Stomach (tissue), 9 donors: ENCODE measurements around the gene TNNC1. TPM values are rescaled to one million over a fixed set of nuclear protein-coding genes. Genes with fewer than 3 reads are reported as not detected.
A peak's percentile ranks its signal among the peaks of the same experiment; 100 is the strongest.

ENCODE experiments used
- DNase-seq, 2 donors: peaks; one replicate each; pipeline versions ENCODE4 v3.0.0 to v3.0.0-alpha.2; 2013 to 2019
- H3K27ac ChIP-seq, 5 donors: fragments of 200-600 bp in 4 of 5; sonication (generic) in 4 of 5; one replicate each; pipeline ENCODE4 v1.5.1; 2013 to 2019; ENCODE audit warnings: mild to moderate bottlenecking in 1 of 5, moderate library complexity in 1 of 5
- H3K27me3 ChIP-seq, 3 donors: fragments of 200-600 bp; sonication (generic); one replicate each; pipeline ENCODE4 v1.5.1; 2017 to 2019; ENCODE audit warnings: mixed run types in 1 of 3
- H3K36me3 ChIP-seq, 4 donors: fragments of 200-600 bp; sonication (generic); 1 replicate in 3 of 4; 2 replicates in 1 of 4; pipeline ENCODE4 v1.5.1; 2016 to 2019
- H3K4me1 ChIP-seq, 4 donors: fragments of 200-600 bp; sonication (generic); one replicate each; pipeline ENCODE4 v1.5.1; 2016 to 2019
- H3K4me3 ChIP-seq, 4 donors: fragments of 200-600 bp; sonication (generic) in 3 of 4; one replicate each; pipeline ENCODE4 v1.5.1; 2016 to 2019; ENCODE audit warnings: mild to moderate bottlenecking in 1 of 4
- H3K9me3 ChIP-seq, 4 donors: fragments of 200-600 bp; sonication (generic); one replicate each; pipeline ENCODE4 v1.5.1; 2016 to 2019
- EP300 ChIP-seq: sonication (generic); formaldehyde crosslinking; IDR thresholded peaks from one replicate; pipeline ENCODE4 v1.6.1; 2017; ENCODE audit warnings: antibody characterized with exemption
- POLR2A ChIP-seq, 4 donors: fragments of 450-650 bp; IDR thresholded peaks; one replicate each; pipeline ENCODE4 v1.6.1; 2016; ENCODE audit warnings: antibody characterized with exemption in 4 of 4, control low read depth in 2 of 4, mild to moderate bottlenecking in 1 of 4, moderate library complexity in 1 of 4
- POLR2AphosphoS5 ChIP-seq, 3 donors: sonication (generic); formaldehyde crosslinking; IDR thresholded peaks; one replicate each; pipeline ENCODE4 v1.6.1; 2016; ENCODE audit warnings: antibody characterized with exemption in 3 of 3
- WGBS, 5 donors: extraction: QIAGEN DNeasy Blood & Tissue Kit in 3 of 5; methylation state at CpG; one replicate each; pipeline versions ENCODE4 v1.1.5 to v1.1.7; 2013 to 2018; 5-methylcytosine and 5-hydroxymethylcytosine counted together
- intact Hi-C: fragments of 100-400 bp; cut with DNase I; formaldehyde crosslinking; loops from one replicate; pipeline ENCODE4 v1.15.1; 2023; ENCODE audit warnings: low total_unique reads
- polyA plus RNA-seq, 3 donors: library from polyadenylated mRNA; stranded (reverse); fragments of 200-250 nt; gene quantifications; one replicate each; pipeline ENCODE4 v1.2.3, GENCODE V29; 2013
- total RNA-seq, 5 donors: library from RNA; depleted of rRNA; stranded (reverse); fragments of >200 nt; gene quantifications; one replicate each; pipeline versions ENCODE4 v1.1.0 to v1.2.3, GENCODE V29; 2014 to 2016
- TF ChIP-seq, protein P1 (sequence below), 7 experiments: fragments of 450-650 bp in 4 of 7; fragments of 200-600 bp in 3 of 7; sonication (generic) in 3 of 7; IDR thresholded peaks; one replicate each; pipeline ENCODE4 v1.5.1; 2016 to 2019; ENCODE audit warnings: antibody characterized with exemption in 7 of 7, control low read depth in 2 of 7, mild to moderate bottlenecking in 1 of 7
- donor health status: healthy with polysubstance abuse.
- donor health status: Bipolar disorder and iron deficiency.
- donor health status: healthy.

TNNC1 gene
- total and polyA plus RNA-seq, 8 donors: 3.1 to 41.1 (median 6.5) TPM; not detected in 3

GRCh38 chr3:52456800-52457183 lies 3.0 kb upstream of the TNNC1 start:
- 68 to 80% (median 75%) methylated on average over 5 of the region's 5 CpGs for WGBS, 5 donors
- intact Hi-C loops: no loop called here
- no peak for TF ChIP-seq POLR2AphosphoS5 (IDR thresholded peaks at IDR 0.05)
- no peak for TF ChIP-seq EP300
- Histone ChIP-seq H3K27me3 (no peaks in the 10 kb centered on the region), H3K27ac (peak overlapping the region; percentile 81 to 94 (median 90)), H3K4me3 (peak overlapping the region; percentile 79 to 97 (median 88)), H3K9me3 (no peaks in the 10 kb centered on the region), H3K36me3 (peaks cover 18 to 46% (median 44%) of the 10 kb centered on the region in 4 donors), H3K4me1 (peaks cover 31 to 51% (median 48%) of the 10 kb centered on the region in 4 donors)
- DNase-seq: peak in 1 of 2 donors; percentile 26

DNA sequence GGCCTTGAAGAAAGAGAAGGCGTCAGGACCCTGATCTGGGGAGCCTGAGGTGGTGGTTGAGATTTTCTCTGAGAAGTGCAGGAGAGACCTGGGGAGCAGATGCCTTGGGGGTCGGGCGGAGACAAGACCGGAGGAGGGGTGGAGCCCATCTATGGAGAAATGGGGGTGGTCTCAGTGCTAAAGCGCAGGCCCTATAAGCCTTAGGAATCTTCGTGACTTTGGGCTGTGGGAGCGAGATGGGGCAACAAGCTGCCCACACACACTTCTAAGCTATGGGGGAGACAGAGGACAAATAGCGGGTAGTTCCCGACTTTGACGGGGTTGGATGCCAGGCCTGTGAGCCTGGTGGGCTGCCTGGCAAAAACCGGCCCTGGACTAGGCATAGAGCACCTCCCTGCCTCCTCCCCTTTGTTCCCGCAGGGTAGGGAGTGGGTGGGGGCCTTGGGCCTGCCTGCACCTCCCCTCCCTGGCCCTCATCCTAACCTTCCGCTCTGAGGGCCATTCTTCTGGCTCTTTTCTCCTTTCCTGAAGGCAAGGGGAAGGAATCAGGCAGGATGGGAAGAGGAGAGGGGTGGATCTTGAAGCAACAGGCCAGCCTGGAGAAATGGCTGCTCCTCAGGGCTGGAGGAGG lies 2.4 kb upstream of the TNNC1 start:
- Histone ChIP-seq H3K27me3 (no peaks in the 10 kb centered on the region), H3K4me1 (peaks cover 31 to 50% (median 46%) of the 10 kb centered on the region in 4 donors), H3K36me3 (peaks cover 18 to 40% (median 39%) of the 10 kb centered on the region in 4 donors), H3K27ac (peak overlapping the region; percentile 81 to 94 (median 90)), H3K4me3 (peak overlapping the region; percentile 79 to 97 (median 88)), H3K9me3 (no peaks in the 10 kb centered on the region)
- intact Hi-C loops: no loop called here
- 3 to 17% (median 10%) methylated on average over 13 of the region's 13 CpGs for WGBS, 5 donors
- TF ChIP-seq POLR2A (IDR thresholded peaks at IDR 0.05): no peak
- TF ChIP-seq, protein P1, sequence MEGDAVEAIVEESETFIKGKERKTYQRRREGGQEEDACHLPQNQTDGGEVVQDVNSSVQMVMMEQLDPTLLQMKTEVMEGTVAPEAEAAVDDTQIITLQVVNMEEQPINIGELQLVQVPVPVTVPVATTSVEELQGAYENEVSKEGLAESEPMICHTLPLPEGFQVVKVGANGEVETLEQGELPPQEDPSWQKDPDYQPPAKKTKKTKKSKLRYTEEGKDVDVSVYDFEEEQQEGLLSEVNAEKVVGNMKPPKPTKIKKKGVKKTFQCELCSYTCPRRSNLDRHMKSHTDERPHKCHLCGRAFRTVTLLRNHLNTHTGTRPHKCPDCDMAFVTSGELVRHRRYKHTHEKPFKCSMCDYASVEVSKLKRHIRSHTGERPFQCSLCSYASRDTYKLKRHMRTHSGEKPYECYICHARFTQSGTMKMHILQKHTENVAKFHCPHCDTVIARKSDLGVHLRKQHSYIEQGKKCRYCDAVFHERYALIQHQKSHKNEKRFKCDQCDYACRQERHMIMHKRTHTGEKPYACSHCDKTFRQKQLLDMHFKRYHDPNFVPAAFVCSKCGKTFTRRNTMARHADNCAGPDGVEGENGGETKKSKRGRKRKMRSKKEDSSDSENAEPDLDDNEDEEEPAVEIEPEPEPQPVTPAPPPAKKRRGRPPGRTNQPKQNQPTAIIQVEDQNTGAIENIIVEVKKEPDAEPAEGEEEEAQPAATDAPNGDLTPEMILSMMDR (IDR thresholded peaks at IDR 0.05): no peak
- TF ChIP-seq POLR2AphosphoS5 (IDR thresholded peaks at IDR 0.05): no peak
- TF ChIP-seq EP300: no peak
- DNase-seq: peak in 1 of 2 donors; percentile 72

GRCh38 chr3:52455283-52456168 lies 1.7 kb upstream of the TNNC1 start, which contains the start of gene NISCH:
NISCH (plus strand) TSS chr3:52455604; CDS start chr3:52455642, 38 bp downstream.
- Histone ChIP-seq H3K36me3 (peaks cover 18 to 33% (median 32%) of the 10 kb centered on the region in 4 donors), H3K27ac (peak within 1 kb of the TSS; percentile 81 to 94 (median 90)), H3K4me3 (peak within 1 kb of the TSS; percentile 79 to 97 (median 88)), H3K4me1 (peaks cover 31 to 49% (median 45%) of the 10 kb centered on the region in 4 donors), H3K9me3 (no peaks in the 10 kb centered on the region), H3K27me3 (no peaks in the 10 kb centered on the region)
- TF ChIP-seq EP300 (no peak), POLR2AphosphoS5 (IDR thresholded peaks at IDR 0.05) (peak; percentile 21 to 87 (median 71)), POLR2A (IDR thresholded peaks at IDR 0.05) (peak in 1 of 4 donors; percentile 36)
- TF ChIP-seq, protein P1 (IDR thresholded peaks at IDR 0.05): no peak
- intact Hi-C loops: no loop called here
- 0 to 1% (median 1%) methylated on average over 36 to 86 of the region's 86 CpGs for WGBS, 5 donors
- DNase-seq: peak; percentile 95 to 96

- WGBS, 5 donors: 15 to 37% (median 20%) methylated on average over 11 of the region's 11 CpGs
- peak overlapping the region; percentile 79 to 97 (median 88) for H3K4me3 ChIP-seq
- intact Hi-C loops: no loop called here
- DNase-seq: no peak
- peaks cover 14 to 27% (median 26%) of the 10 kb centered on the region in 4 donors for H3K36me3 ChIP-seq
- no peaks in the 10 kb centered on the region for H3K27me3 ChIP-seq
- no peaks in the 10 kb centered on the region for H3K9me3 ChIP-seq
- H3K27ac ChIP-seq: peak overlapping the region; percentile 81 to 94 (median 90)
- H3K4me1 ChIP-seq: peaks cover 31 to 55% (median 51%) of the 10 kb centered on the region in 4 donors
- no peak for TF ChIP-seq POLR2A (IDR thresholded peaks at IDR 0.05)
Observed at GRCh38 chr3:52454938-52455282, 1.1 kb upstream of the TNNC1 start.

DNA sequence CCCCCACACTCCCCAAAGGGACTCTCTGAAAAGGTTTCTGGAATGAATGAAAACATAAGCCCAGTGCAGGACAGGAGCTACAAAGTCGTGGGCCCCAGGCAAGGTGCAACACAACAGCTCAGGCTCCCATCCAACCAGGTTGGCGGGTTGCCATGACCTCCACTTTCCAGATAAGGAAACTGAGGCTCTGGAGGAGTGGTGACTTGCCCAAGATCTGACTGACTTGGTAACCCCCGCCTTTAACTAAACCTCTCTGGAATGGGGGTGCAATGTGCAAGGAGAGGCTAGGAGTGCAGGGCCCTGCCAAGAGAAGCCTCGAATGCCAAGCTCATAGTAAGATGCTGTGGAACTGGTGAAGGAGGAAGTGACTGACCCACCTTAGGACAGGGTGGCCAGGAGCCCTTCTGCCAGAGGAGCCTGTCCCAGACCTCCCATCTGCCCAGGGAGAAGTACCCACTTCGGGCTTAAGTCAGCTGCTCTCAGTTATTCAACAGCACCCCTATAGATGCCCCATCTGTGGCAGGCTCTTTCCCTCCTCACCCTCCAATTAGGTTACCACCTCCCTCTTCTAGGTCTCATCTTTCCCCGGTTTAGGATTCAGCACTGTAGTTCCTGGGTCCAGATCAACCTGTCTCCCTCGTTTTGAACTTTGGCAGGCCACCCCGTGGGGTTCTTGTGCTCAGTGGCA lies 553 bp upstream of the TNNC1 start:
- peaks cover 10 to 22% (median 21%) of the 10 kb centered on the region in 4 donors for H3K36me3 ChIP-seq
- WGBS, 5 donors: 29 to 42% (median 35%) methylated on average over 8 of the region's 8 CpGs
- no peaks in the 10 kb centered on the region for H3K9me3 ChIP-seq
- H3K4me3 ChIP-seq: peak overlapping the region; percentile 79 to 97 (median 88)
- TF ChIP-seq EP300 (no peak), POLR2A (IDR thresholded peaks at IDR 0.05) (no peak), POLR2AphosphoS5 (IDR thresholded peaks at IDR 0.05) (no peak)
- TF ChIP-seq, protein P1 (IDR thresholded peaks at IDR 0.05): no peak
- H3K27me3 ChIP-seq: no peaks in the 10 kb centered on the region
- peak overlapping the region; percentile 81 to 94 (median 90) for H3K27ac ChIP-seq
- DNase-seq: peak; percentile 42 to 46
- H3K4me1 ChIP-seq: peaks cover 35 to 58% (median 55%) of the 10 kb centered on the region in 4 donors
- intact Hi-C loops: no loop called here
